Measurements from ENCODE around the gene ARMC3. TPM values are rescaled to one million over a fixed set of nuclear protein-coding genes. Genes with fewer than 3 reads are reported as not detected.

Gene ARMC3
- polyA plus RNA-seq, 3 donors, result not detected

GRCh38 chr10:23021430-23021829 lies 93.6 kb downstream of the ARMC3 start:
- DNase-seq, result no peak
- no peaks in the 10 kb centered on the region for H3K36me3 ChIP-seq (replicated peaks in 1 of 2; ENCODE audit: control insufficient read depth in 1 of 2, insufficient read depth in 2 of 2, low read length in 2 of 2)
- H3K4me1 ChIP-seq (ENCODE audit: control insufficient read depth in 1 of 2, insufficient read depth in 2 of 2, low read length in 2 of 2), result no peaks in the 10 kb centered on the region
- H3K4me3 ChIP-seq (replicated peaks in 1 of 3; ENCODE audit: low read depth in 2 of 3, low read length in 3 of 3), result no peak overlapping the region
- no peak overlapping the region for H3K9ac ChIP-seq (ENCODE audit: insufficient read depth, low read length, poor library complexity, severe bottlenecking)
- no peaks in the 10 kb centered on the region for H3K79me2 ChIP-seq (ENCODE audit: insufficient read depth, low read length)
- H2AFZ ChIP-seq (ENCODE audit: insufficient read depth, low read depth, low read length, poor library complexity, severe bottlenecking), result no peak overlapping the region
- no CpG with 5 or more reads among the region's 2 CpGs for WGBS (ENCODE audit: insufficient coverage)
- intact Hi-C loops (cut with micrococcal nuclease), result no loop called here
- Mint-ChIP-seq H3K9me3 (peaks cover 0 to 23% (median 11%) of the 10 kb centered on the region in 7 donors), H3K36me3 (no peaks in the 10 kb centered on the region), H3K4me3 (no peak overlapping the region), H3K27me3 (ENCODE audit: low read depth in 3 of 3) (peaks cover 2 to 11% (median 4%) of the 10 kb centered on the region in 3 donors), H3K27ac (no peak overlapping the region), H3K4me1 (no peaks in the 10 kb centered on the region)
- no peak overlapping the region for H3K27ac ChIP-seq (ENCODE audit: low read depth in 1 of 2, low read length in 2 of 2)
- TF ChIP-seq CTCF (IDR thresholded peaks at IDR 0.05), result no peak
- no peaks in the 10 kb centered on the region for H4K20me1 ChIP-seq (ENCODE audit: insufficient read depth, low read length)
- peaks cover 8 to 10% of the 10 kb centered on the region in 2 donors for H3K9me3 ChIP-seq (replicated peaks in 1 of 2; ENCODE audit: control insufficient read depth in 1 of 2, insufficient read depth in 1 of 2, low read length in 2 of 2)
- H3K4me2 ChIP-seq (replicated peaks; ENCODE audit: extremely low read depth, low read length, poor library complexity, severe bottlenecking), result no peak overlapping the region
- no peaks in the 10 kb centered on the region for H3K27me3 ChIP-seq (ENCODE audit: control insufficient read depth in 2 of 2, insufficient read depth in 2 of 2, low read length in 2 of 2)

GRCh38 chr10:23024002-23024401 lies 96.1 kb downstream of the ARMC3 start:
- no peaks in the 10 kb centered on the region for H3K36me3 ChIP-seq (replicated peaks in 1 of 2; ENCODE audit: control insufficient read depth in 1 of 2, insufficient read depth in 2 of 2, low read length in 2 of 2)
- no peaks in the 10 kb centered on the region for H3K27me3 ChIP-seq (ENCODE audit: control insufficient read depth in 2 of 2, insufficient read depth in 2 of 2, low read length in 2 of 2)
- peaks cover 2 to 9% (median 3%) of the 10 kb centered on the region in 3 donors for H3K27me3 Mint-ChIP-seq (ENCODE audit: low read depth in 3 of 3)
- intact Hi-C loops (cut with micrococcal nuclease), result no loop called here
- H4K20me1 ChIP-seq (ENCODE audit: insufficient read depth, low read length), result no peaks in the 10 kb centered on the region
- no peak overlapping the region for H3K27ac Mint-ChIP-seq
- no peaks in the 10 kb centered on the region for H3K4me1 ChIP-seq (ENCODE audit: control insufficient read depth in 1 of 2, insufficient read depth in 2 of 2, low read length in 2 of 2)
- no peak for DNase-seq
- H3K4me2 ChIP-seq (replicated peaks; ENCODE audit: extremely low read depth, low read length, poor library complexity, severe bottlenecking), result no peak overlapping the region
- H3K79me2 ChIP-seq (ENCODE audit: insufficient read depth, low read length), result no peaks in the 10 kb centered on the region
- no peak overlapping the region for H3K4me3 ChIP-seq (replicated peaks in 1 of 3; ENCODE audit: low read depth in 2 of 3, low read length in 3 of 3)
- no peaks in the 10 kb centered on the region for H3K36me3 Mint-ChIP-seq
- no peaks in the 10 kb centered on the region for H3K4me1 Mint-ChIP-seq
- no peak overlapping the region for H3K27ac ChIP-seq (ENCODE audit: low read depth in 1 of 2, low read length in 2 of 2)
- H3K4me3 Mint-ChIP-seq, result no peak overlapping the region
- no peak overlapping the region for H3K9ac ChIP-seq (ENCODE audit: insufficient read depth, low read length, poor library complexity, severe bottlenecking)
- no CpG with 5 or more reads among the region's 2 CpGs for WGBS (ENCODE audit: insufficient coverage)
- no peak for TF ChIP-seq CTCF (IDR thresholded peaks at IDR 0.05)
- H3K9me3 ChIP-seq (replicated peaks in 1 of 2; ENCODE audit: control insufficient read depth in 1 of 2, insufficient read depth in 1 of 2, low read length in 2 of 2), result peaks cover 8 to 10% of the 10 kb centered on the region in 2 donors
- peaks cover 0 to 26% (median 11%) of the 10 kb centered on the region in 7 donors for H3K9me3 Mint-ChIP-seq
- H2AFZ ChIP-seq (ENCODE audit: insufficient read depth, low read depth, low read length, poor library complexity, severe bottlenecking), result no peak overlapping the region
